Endothelial cell of umbilical vein (primary cell): ENCODE results near the gene HMGXB4. TPM values are rescaled to one million over a fixed set of nuclear protein-coding genes. Genes with fewer than 3 reads are reported as not detected.

Source experiments
- BruUV-seq: library from RNA; stranded (reverse); fragments of 400-500 nt; replicated peaks from 2 replicates; lab custom pipeline; 2021; lab: Mats Ljungman, UMichigan
- CTCF ChIA-PET: fragments of 300-600, 350-600 bp; sonication (Branson Sonifier 250); formaldehyde crosslinking; loops from one replicate; lab custom pipeline; 2021; ENCODE audit warnings: antibody characterized with exemption, inconsistent platforms; lab: Charles Lee
- POLR2A ChIA-PET: fragments of 300-600, 350-600 bp; sonication (Branson Sonifier 250); formaldehyde crosslinking; loops from one replicate; lab custom pipeline; 2021; ENCODE audit warnings: antibody characterized with exemption, inconsistent platforms; lab: Charles Lee
- DNase-seq: peaks from one replicate; pipeline ENCODE4 v3.0.0-alpha.2; 2011; ENCODE audit warnings: low read depth, low spot score
- FAIRE-seq: peaks from 2 replicates; lab custom pipeline; 2011; peaks lifted over from hg19 to GRCh38; lab: Jason Lieb, UNC
- H2AFZ ChIP-seq: 2 replicates; pipeline ENCODE4 v1.6.0; 2012; ENCODE audit warnings: low read depth, low read length, control low read depth, inconsistent platforms
- H3K27ac ChIP-seq: 2 replicates; pipeline ENCODE4 v1.5.1; 2011; ENCODE audit warnings: low read depth, mild to moderate bottlenecking, control low read depth, low read length, moderate library complexity; ENCODE audit not compliant: insufficient read depth
- H3K27me3 ChIP-seq, 2 experiments: 2 replicates each; pipeline versions ENCODE4 v1.6.0 to v1.6.1; 2011; ENCODE audit warnings: low read length in 2 of 2, mixed read lengths in 1 of 2; ENCODE audit not compliant: control insufficient read depth in 2 of 2, insufficient read depth in 2 of 2
- H3K36me3 ChIP-seq, 2 experiments: 2 replicates in 1 of 2; 3 replicates in 1 of 2; pipeline ENCODE4 v1.5.1; 2011; ENCODE audit warnings: low read length in 2 of 2, mild to moderate bottlenecking in 1 of 2, moderate library complexity in 1 of 2; ENCODE audit not compliant: control insufficient read depth in 2 of 2, insufficient read depth in 2 of 2; ENCODE audit errors: extremely low read depth in 1 of 2
- H3K4me1 ChIP-seq: 3 replicates; pipeline ENCODE4 v1.5.1; 2011; ENCODE audit warnings: mild to moderate bottlenecking, low read length; ENCODE audit not compliant: control insufficient read depth, insufficient read depth; ENCODE audit errors: extremely low read depth
- H3K4me2 ChIP-seq: 2 replicates; pipeline ENCODE4 v1.6.1; 2011; ENCODE audit warnings: low read length, control low read depth, mixed read lengths; ENCODE audit not compliant: insufficient read depth
- H3K4me3 ChIP-seq, 3 experiments: fragments of 200-600 bp in 1 of 3; sonication (generic), shearing (Covaris generic) in 1 of 3; replicated peaks in 1 of 3; 2 replicates each; pipeline ENCODE4 v1.5.1; 2011 to 2016; ENCODE audit warnings: control low read depth in 3 of 3, low read length in 3 of 3, mild to moderate bottlenecking in 2 of 3, inconsistent platforms in 1 of 3, low read depth in 1 of 3, moderate library complexity in 1 of 3; ENCODE audit not compliant: insufficient read depth in 1 of 3
- H3K79me2 ChIP-seq: 2 replicates; pipeline ENCODE4 v1.6.0; 2012; ENCODE audit warnings: low read length, inconsistent platforms; ENCODE audit not compliant: control insufficient read depth, insufficient read depth
- H3K9ac ChIP-seq: replicated peaks from 2 replicates; pipeline ENCODE3; 2011; ENCODE audit warnings: low read length, control low read depth; ENCODE audit not compliant: insufficient read depth; ENCODE audit errors: extremely low read depth
- H3K9me1 ChIP-seq: replicated peaks from 3 replicates; pipeline ENCODE4 v1.6.0; 2011; ENCODE audit warnings: mild to moderate bottlenecking, low read length; ENCODE audit not compliant: control insufficient read depth, insufficient read depth; ENCODE audit errors: extremely low read depth
- H3K9me3 ChIP-seq: replicated peaks from 2 replicates; pipeline ENCODE4 v1.5.1; 2012; ENCODE audit warnings: low read length, inconsistent platforms; ENCODE audit not compliant: control insufficient read depth, insufficient read depth
- H4K20me1 ChIP-seq: replicated peaks from 2 replicates; pipeline ENCODE3; 2011; ENCODE audit warnings: mild to moderate bottlenecking, low read length; ENCODE audit not compliant: control insufficient read depth, insufficient read depth; ENCODE audit errors: extremely low read depth
- CTCF ChIP-seq, 2 donors: IDR thresholded peaks; 1 replicate in 1 of 2; 2 replicates in 1 of 2; pipeline ENCODE4 v1.5.1; 2011; ENCODE audit warnings: low read length in 2 of 2, mild to moderate bottlenecking in 2 of 2, moderate library complexity in 2 of 2, control low read depth in 1 of 2, inconsistent platforms in 1 of 2, low read depth in 1 of 2; ENCODE audit not compliant: insufficient read depth in 1 of 2; ENCODE audit errors: extremely low read depth in 1 of 2
- EZH2 ChIP-seq: IDR thresholded peaks from 2 replicates; pipeline ENCODE4 v1.6.1; 2012; ENCODE audit warnings: borderline replicate concordance, low read depth, mild to moderate bottlenecking, moderate library complexity, low read length, inconsistent platforms; ENCODE audit not compliant: severe bottlenecking
- FOS ChIP-seq: IDR thresholded peaks from 2 replicates; pipeline ENCODE4 v1.6.1; 2011; ENCODE audit warnings: mild to moderate bottlenecking, low read length, moderate library complexity, borderline replicate concordance; ENCODE audit not compliant: insufficient read depth
- GATA2 ChIP-seq: IDR thresholded peaks from 2 replicates; pipeline ENCODE4 v1.7.0; 2011; ENCODE audit warnings: low read depth, mild to moderate bottlenecking, moderate library complexity, mixed read lengths, low read length; ENCODE audit not compliant: insufficient read length, insufficient read depth
- JUN ChIP-seq: IDR thresholded peaks from 2 replicates; pipeline ENCODE4 v1.6.1; 2011; ENCODE audit warnings: borderline replicate concordance, low read depth; ENCODE audit not compliant: insufficient read length, insufficient read depth
- MAX ChIP-seq: IDR thresholded peaks from 2 replicates; pipeline ENCODE4 v1.6.1; 2011; ENCODE audit not compliant: insufficient read depth, insufficient read length
- MYC ChIP-seq: IDR thresholded peaks from one replicate; pipeline ENCODE4 v1.6.1; 2011; ENCODE audit warnings: mild to moderate bottlenecking, low read depth, low read length
- POLR2A ChIP-seq: IDR thresholded peaks from 2 replicates; pipeline ENCODE4 v1.6.1; 2012; ENCODE audit warnings: low read depth, mild to moderate bottlenecking, control low read depth, low read length
- POLR2AphosphoS5 ChIP-seq: IDR thresholded peaks from 2 replicates; pipeline ENCODE4 v1.6.1; 2012; ENCODE audit warnings: low read depth, mild to moderate bottlenecking, control low read depth, low read length, moderate library complexity; ENCODE audit not compliant: insufficient read depth
- dilution Hi-C: fragments of 300-500 bp; cut with MboI; formaldehyde crosslinking; loops from one replicate; pipeline ENCODE4 v1.15.0; 2019; ENCODE audit warnings: low sequenced_read_pairs; ENCODE audit not compliant: extremely low pct_ligation_motif_present
- intact Hi-C: fragments of 100-400 bp; cut with micrococcal nuclease; formaldehyde crosslinking; loops from one replicate; pipeline ENCODE4 v1.10.0; 2022
- polyA plus RNA-seq, 4 experiments: library from polyadenylated mRNA; depleted of rRNA in 3 of 4; stranded (reverse) in 3 of 4; unstranded in 1 of 4; fragments of >200 nt; gene quantifications; 2 replicates each; pipeline versions ENCODE4 v1.2.1 to v1.2.3, GENCODE V29; 2011 to 2012; ENCODE audit warnings: missing spikeins in 1 of 4
- total RNA-seq: library from RNA; stranded (reverse); gene quantifications from 2 replicates; pipeline ENCODE4 v1.2.3, GENCODE V29; 2021

Gene HMGXB4
- total and polyA plus RNA-seq, 2 donors (not counting 3 experiments of a cell fraction or from before 2014, with no cell fraction given) = 12.2 to 30.5 TPM

GRCh38 chr22:35229865-35230264 lies 27.4 kb upstream of the HMGXB4 start:
- Histone ChIP-seq H3K36me3 (no peaks in the 10 kb centered on the region), H3K4me1 (no peaks in the 10 kb centered on the region), H4K20me1 (no peaks in the 10 kb centered on the region), H3K4me3 (no peak overlapping the region), H3K9me1 (no peaks in the 10 kb centered on the region), H3K4me2 (no peak overlapping the region), H3K27me3 (peaks cover 0 to 6% of the 10 kb centered on the region in 2 experiments), H2AFZ (no peak overlapping the region), H3K9me3 (no peaks in the 10 kb centered on the region), H3K27ac (no peak overlapping the region), H3K79me2 (no peaks in the 10 kb centered on the region), H3K9ac (no peak overlapping the region)
- DNase-seq (no peak), FAIRE-seq (no peak)
- ChIA-PET CTCF (interaction anchor here (0.6 to 3.2 kb wide), 2 partner anchors 11 to 79 kb away, joined by 3 to 40 read pairs; no protein-coding TSS in a partner anchor), POLR2A (no interaction called here)
- intact Hi-C loops (loop anchor here (5.0 kb wide), 1 partner anchor 1308 kb away; the partner anchor contains the start of gene LARGE1), dilution Hi-C loops (no loop called here)
- BruUV-seq = no TSS peak
- TF ChIP-seq MYC (no peak), GATA2 (no peak), POLR2A (no peak), POLR2AphosphoS5 (no peak), JUN (no peak), FOS (no peak), CTCF (IDR thresholded peaks at IDR 0.05; ENCODE audit: extremely low read depth in 1 of 2, insufficient read depth in 1 of 2, low read depth in 1 of 2, low read length in 2 of 2) (no peak), EZH2 (no peak), MAX (no peak)
